Activated naive CD4-positive, alpha-beta T cell treated with Interleukin-2 at 50 U/mL for 16 hours (primary cell): Measurements from ENCODE around the gene NUMB.

Source experiments
- DNase-seq: peaks from one replicate; pipeline ENCODE4 v3.0.0-alpha.2; 2020

NUMB gene

GRCh38 chr14:73241481-73242165 lies 216.7 kb downstream of the NUMB start:
- no peak for DNase-seq

GRCh38 chr14:73240816-73241480 lies 217.4 kb downstream of the NUMB start:
- DNase-seq: no peak

- DNase-seq: no peak
Measured at GRCh38 chr14:73239393-73240241, 218.7 kb downstream of the NUMB start.

- no peak for DNase-seq
Measured at GRCh38 chr14:73238941-73239340, 219.4 kb downstream of the NUMB start.

GRCh38 chr14:73238424-73238852 lies 219.9 kb downstream of the NUMB start:
- no peak for DNase-seq

GRCh38 chr14:73237786-73238423 lies 220.4 kb downstream of the NUMB start:
- DNase-seq: no peak

- no peak for DNase-seq
Measured at GRCh38 chr14:73237219-73237785, 221.0 kb downstream of the NUMB start, which contains the start of gene PAPLN. PAPLN (plus strand) TSS chr14:73237506; CDS start chr14:73239779, 2,273 bp downstream.

GRCh38 chr14:73236752-73237218 lies 221.6 kb downstream of the NUMB start:
- no peak for DNase-seq

GRCh38 chr14:73236157-73236556 lies 222.2 kb downstream of the NUMB start:
- DNase-seq: no peak

GRCh38 chr14:73235531-73236155 lies 222.7 kb downstream of the NUMB start:
- no peak for DNase-seq

GRCh38 chr14:73234586-73235394 lies 223.6 kb downstream of the NUMB start:
- DNase-seq: no peak

- no peak for DNase-seq
Measured at GRCh38 chr14:73234029-73234428, 224.3 kb downstream of the NUMB start.

GRCh38 chr14:73233564-73233963 lies 224.8 kb downstream of the NUMB start:
- DNase-seq: no peak

- no peak for DNase-seq
Measured at GRCh38 chr14:73232984-73233383, 225.4 kb downstream of the NUMB start.

GRCh38 chr14:73231981-73232851 lies 226.1 kb downstream of the NUMB start:
- DNase-seq: no peak

GRCh38 chr14:73230051-73230450 lies 228.3 kb downstream of the NUMB start:
- DNase-seq: no peak

- no peak for DNase-seq
Measured at GRCh38 chr14:73227812-73228781, 230.2 kb downstream of the NUMB start.

- DNase-seq: no peak
Measured at GRCh38 chr14:73225496-73225895, 232.8 kb downstream of the NUMB start.
